DMS53 (cell line): Measurements from ENCODE around the gene MUC5B.
"Not testable (repeated sequence)": the region's sequence is repeated elsewhere in the genome, so short reads cannot be mapped to it uniquely, and the experiment has no call there.

Source experiments
- DNase-seq: peaks from one replicate; lab custom pipeline; 2025; lab: John Stamatoyannopoulos, UW

MUC5B gene

DNA sequence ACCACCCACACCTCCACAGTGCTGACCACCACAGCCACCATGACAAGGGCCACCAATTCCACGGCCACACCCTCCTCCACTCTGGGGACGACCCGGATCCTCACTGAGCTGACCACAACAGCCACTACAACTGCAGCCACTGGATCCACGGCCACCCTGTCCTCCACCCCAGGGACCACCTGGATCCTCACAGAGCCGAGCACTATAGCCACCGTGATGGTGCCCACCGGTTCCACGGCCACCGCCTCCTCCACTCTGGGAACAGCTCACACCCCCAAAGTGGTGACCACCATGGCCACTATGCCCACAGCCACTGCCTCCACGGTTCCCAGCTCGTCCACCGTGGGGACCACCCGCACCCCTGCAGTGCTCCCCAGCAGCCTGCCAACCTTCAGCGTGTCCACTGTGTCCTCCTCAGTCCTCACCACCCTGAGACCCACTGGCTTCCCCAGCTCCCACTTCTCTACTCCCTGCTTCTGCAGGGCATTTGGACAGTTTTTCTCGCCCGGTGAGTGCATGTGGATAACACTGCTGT lies 28.4 kb downstream of the MUC5B start:
- DNase-seq, result no peak

DNA sequence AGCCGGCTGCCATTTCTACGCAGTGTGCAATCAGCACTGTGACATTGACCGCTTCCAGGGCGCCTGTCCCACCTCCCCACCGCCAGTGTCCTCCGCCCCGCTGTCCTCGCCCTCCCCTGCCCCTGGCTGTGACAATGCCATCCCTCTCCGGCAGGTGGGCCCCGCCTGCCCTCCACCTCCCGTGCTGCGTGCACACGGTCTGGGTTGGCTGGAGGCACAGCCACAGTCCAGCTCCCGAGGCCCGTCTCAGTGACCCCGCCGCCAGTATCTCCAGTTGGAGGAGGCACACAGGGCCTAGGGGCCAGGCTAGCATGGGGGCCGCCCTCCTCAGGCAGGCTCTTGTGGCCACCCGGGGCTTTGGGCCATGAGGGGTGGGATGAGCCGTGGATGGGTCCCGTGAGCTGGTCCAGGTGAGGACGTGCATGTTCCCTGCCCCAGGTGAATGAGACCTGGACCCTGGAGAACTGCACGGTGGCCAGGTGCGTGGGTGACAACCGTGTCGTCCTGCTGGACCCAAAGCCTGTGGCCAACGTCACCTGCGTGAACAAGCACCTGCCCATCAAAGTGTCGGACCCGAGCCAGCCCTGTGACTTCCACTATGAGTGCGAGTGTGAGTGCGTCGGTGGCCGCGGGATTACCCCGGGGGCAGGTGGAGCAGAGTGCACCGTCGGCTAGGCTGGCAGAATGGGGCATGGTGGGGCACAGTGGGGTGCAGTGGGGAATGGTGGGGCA lies 29.7 kb downstream of the MUC5B start:
- no peak for DNase-seq

DNA sequence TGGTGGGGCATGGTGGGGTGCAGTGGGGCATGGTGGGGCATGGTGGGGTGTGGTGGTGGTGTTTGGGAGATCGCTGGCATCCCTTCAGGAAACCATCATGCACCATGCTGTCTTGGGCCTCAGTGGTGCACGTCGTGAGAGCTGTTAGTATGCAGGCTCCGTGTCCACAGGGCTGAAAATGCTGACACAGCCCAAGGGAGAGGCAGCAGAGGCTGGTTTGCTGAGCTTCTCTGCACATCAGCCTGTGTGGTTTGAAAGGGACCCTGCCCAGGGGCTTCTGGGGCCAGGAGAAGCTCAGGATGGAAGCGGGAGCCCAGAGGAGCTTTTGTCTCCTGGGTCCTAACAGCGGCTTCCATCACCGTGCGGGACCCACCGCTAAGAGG lies 30.2 kb downstream of the MUC5B start:
- no peak for DNase-seq

DNA sequence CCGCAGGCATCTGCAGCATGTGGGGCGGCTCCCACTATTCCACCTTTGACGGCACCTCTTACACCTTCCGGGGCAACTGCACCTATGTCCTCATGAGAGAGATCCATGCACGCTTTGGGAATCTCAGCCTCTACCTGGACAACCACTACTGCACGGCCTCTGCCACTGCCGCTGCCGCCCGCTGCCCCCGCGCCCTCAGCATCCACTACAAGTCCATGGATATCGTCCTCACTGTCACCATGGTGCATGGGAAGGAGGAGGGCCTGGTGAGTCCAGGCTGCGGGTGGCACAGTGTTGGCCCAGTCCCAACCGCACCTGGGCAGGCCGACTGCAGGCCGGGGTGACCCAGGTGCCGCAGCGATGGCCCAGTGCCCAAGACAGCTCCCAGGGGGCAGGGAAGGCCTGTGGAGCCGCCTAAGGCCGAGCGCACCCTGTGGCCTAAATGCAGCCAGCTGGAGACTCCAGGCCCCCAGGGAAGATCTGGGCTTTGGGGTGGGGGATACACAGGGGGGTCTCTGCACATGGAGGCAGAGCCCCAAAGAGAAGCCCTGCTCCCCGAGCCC lies 31.3 kb downstream of the MUC5B start:
- no peak for DNase-seq

DNA sequence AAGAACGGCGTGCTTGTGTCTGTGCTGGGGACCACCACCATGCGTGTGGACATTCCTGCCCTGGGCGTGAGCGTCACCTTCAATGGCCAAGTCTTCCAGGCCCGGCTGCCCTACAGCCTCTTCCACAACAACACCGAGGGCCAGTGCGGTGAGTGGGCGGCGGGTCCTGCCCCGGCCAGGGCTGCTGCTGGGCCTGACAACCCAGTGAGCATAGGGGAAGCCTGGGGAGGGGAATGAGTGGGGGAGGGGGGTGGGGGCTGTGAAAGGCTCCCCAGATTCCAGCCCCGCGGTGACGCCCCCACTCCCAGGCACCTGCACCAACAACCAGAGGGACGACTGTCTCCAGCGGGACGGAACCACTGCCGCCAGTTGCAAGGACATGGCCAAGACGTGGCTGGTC lies 31.9 kb downstream of the MUC5B start:
- DNase-seq, result no peak

DNA sequence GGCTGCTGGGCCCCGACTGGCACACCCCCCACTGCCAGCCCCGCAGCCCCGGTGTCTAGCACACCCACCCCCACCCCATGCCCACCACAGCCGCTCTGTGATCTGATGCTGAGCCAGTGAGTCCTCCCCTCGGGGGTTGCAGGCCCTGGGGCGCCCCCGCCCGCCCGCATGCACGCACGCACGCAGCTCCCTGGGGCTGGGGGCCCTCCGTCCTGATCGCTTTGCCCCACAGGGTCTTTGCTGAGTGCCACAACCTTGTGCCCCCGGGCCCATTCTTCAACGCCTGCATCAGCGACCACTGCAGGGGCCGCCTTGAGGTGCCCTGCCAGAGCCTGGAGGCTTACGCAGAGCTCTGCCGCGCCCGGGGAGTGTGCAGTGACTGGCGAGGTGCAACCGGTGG lies 32.3 kb downstream of the MUC5B start:
- DNase-seq, result no peak

DNA sequence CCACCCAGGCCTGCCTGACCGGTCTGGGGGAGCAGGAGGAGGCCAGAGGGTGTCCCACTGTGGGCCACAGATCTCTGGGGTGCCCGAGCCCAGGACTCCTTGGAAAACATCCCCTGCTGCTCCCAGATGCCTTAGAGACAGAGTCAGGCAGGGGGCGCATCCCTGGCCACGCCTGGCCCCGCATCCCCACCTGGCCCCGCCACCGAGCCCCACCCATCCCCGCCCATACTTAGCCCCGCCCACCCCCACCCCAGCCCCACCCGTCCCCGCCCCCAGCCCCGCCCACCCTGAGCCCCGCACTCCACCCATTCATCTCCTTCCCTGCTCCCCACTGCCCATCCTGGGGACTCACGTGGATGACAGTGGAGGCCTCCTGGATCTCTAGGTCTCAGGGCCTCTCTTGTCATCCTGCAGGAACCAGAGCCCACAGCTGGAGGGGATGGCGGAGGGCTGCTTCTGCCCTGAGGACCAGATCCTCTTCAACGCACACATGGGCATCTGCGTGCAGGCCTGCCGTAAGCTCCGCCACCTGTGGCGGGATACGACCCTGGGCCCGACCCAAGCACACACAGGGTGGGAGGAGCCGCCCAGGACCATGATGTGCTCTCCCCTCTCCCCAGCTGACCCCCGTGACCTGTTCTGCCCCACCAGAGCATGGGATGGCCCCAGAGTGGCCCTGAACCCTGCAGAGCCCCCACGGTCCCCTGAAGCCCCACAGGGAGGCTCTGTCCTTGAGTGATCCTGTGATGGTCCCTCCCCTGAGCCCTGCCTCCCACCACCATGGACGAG lies 33.6 kb downstream of the MUC5B start:
- DNase-seq, result no peak

DNA sequence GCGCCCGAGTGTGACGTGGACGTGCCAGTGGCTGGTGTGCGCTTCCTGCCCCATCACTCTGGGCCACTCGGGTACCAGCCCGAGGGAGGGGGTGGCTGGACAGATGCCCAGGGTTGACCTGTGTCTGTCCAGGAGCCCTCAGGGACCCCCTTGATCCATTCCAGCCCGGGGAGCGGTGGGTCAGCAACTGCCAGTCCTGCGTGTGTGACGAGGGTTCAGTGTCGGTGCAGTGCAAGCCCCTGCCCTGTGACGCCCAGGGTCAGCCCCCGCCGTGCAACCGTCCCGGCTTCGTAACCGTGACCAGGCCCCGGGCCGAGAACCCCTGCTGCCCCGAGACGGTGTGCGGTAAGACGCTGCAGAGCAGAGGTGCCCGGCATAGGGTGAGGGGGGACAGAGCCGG lies 34.5 kb downstream of the MUC5B start:
- DNase-seq, result no peak

DNA sequence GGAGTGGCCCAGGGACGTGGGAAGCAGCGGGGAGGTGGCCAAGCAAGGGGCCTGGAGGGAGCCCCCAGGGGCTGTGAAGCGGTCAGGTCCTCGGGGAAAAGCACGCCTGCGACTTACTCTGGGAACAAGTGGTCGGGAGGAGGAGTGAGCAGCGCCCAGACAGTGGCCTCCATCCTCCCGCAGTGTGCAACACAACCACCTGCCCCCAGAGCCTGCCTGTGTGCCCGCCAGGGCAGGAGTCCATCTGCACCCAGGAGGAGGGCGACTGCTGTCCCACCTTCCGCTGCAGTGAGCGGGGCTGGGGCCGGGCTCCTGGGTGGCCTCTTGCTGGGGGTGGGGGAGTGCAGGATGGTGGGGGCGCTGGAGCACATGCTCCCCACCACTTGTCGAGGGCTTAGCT lies 35.0 kb downstream of the MUC5B start:
- DNase-seq, result no peak

DNA sequence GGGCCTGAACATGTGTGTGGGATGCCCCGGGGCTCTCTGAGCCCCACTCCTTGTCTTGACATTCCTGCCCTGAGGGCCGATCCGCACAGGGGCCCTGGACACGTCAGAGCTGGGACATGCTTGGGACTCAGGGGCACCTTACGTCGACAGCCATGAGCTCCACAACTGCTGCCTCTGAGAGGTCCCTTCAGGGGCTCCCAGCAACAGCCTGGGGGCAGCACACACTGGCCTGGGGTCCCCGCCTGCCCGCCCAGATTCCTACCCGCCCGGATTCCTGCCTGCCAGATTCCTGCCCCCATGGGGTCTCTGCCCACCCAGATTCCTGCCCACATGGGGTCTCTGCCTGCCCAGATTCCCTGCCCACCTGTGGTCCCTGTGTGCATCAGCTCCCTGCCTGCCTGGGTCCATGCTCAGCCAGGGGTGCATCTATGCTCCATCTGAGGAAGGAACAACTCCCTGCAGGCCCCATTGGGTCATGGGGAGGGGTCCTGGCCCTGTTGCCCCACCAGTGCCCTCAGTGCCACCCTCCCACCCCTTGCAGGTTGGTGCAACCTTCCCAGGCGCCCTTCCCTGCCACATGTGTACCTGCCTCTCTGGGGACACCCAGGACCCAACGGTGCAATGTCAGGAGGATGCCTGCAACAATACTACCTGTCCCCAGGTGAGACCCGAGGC lies 35.7 kb downstream of the MUC5B start:
- no peak for DNase-seq

DNA sequence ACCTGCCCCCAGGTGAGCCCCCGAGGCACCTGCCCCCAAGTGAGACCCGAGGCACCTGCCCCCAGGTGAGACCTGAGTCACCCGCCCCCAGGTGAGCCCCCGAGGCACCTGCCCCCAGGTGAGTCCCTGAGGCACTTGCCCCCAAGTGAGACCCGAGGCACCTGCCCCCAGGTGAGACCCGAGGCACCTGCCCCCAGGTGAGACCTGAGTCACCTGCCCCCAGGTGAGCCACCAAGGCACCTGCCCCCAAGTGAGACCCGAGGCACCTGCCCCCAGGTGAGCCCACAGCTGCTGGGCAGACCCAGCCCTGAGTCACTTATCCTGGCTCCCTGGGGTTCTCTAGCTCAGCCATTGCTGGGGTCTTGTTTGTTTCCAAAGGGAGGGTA lies 36.2 kb downstream of the MUC5B start:
- no peak for DNase-seq

DNA sequence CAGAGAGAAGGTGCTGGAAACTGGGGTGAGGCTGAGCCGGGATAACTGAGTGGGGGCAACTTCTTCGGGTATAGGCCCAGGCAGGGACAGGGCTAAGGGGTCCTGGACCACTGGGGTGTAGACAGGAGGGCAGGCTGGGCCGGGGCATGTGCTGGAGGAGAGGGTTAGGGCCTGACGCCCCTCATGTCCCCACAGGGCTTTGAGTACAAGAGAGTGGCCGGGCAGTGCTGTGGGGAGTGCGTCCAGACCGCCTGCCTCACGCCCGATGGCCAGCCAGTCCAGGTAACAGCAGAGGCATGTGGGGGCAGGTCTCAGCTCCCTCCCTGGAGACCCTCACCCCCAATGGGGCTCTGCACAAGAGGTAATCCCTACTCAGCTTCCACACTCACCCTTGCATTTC lies 36.7 kb downstream of the MUC5B start:
- DNase-seq, result no peak

DNA sequence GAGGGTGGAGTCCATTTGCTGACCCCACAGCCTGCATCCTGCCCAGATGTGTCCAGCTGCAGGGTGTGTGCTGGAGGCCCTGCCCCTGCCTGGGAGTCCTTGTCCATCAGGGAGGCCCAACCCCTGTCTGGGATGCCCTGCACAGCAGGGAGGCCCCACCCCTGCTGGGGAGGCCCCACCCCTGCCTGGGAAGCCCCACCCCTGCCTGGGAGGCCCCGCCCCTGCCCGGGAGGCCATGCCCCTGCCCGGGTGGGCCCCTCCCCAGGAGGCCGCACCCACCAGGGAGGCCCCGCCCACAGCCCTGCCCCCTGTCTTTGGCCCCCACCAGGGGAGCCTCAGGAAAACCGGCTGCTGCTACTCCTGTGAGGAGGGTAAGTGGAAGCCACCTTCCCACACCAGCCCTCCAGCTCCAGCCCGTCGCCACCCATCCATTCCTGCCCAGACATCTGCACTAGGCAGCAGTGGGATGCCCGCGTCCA lies 37.2 kb downstream of the MUC5B start:
- peak; percentile 55 for DNase-seq

DNA sequence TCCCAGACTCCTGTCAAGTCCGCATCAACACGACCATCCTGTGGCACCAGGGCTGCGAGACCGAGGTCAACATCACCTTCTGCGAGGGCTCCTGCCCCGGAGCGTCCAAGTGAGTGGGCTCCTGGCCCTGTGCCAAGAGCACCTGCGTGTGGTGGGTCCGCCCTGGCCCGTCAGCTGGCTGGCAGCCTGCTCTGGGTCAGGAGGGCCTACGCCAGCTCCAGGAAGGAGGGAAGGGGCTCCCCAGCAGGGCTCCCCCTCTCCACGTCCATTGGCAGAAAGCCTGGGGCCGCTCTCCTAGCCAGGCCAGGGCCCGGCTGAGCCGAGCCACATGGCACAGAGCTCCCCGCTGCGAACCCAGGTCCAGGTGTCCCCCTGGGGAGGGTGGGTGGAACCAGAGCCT lies 37.8 kb downstream of the MUC5B start:
- DNase-seq, result no peak

DNA sequence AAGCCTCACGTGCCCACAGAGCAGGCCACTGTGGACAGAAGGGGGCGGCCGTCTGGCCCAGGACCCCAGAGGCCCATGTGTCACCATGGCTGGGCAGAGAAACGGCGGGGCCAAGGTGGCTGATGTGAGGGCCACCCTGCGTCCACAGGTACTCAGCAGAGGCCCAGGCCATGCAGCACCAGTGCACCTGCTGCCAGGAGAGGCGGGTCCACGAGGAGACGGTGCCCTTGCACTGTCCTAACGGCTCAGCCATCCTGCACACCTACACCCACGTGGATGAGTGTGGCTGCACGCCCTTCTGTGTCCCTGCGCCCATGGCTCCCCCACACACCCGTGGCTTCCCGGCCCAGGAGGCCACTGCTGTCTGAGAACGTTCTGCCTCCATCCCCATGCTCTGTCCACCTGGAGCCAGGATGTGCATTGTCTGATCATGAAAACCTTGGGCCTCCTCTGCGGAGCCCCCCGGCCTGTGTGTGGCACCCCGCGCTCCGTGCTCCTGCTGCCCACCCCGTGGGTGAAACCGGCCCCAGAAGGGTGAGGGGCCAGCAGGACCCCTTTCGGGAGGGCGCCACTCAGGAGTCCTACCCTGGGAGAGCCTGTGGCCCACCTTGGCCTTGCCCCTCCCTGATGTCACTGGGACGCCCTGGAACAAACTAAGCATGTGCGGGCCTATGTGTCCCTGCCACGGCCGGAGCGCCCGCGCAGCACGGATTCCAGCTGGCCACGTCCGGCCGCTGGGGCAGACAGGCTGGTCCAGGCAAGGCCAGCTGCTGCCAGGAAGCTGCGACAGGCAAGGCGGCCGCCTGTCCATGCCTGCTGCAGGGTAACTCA lies 38.6 kb downstream of the MUC5B start:
- DNase-seq, result peak; percentile 64

DNA sequence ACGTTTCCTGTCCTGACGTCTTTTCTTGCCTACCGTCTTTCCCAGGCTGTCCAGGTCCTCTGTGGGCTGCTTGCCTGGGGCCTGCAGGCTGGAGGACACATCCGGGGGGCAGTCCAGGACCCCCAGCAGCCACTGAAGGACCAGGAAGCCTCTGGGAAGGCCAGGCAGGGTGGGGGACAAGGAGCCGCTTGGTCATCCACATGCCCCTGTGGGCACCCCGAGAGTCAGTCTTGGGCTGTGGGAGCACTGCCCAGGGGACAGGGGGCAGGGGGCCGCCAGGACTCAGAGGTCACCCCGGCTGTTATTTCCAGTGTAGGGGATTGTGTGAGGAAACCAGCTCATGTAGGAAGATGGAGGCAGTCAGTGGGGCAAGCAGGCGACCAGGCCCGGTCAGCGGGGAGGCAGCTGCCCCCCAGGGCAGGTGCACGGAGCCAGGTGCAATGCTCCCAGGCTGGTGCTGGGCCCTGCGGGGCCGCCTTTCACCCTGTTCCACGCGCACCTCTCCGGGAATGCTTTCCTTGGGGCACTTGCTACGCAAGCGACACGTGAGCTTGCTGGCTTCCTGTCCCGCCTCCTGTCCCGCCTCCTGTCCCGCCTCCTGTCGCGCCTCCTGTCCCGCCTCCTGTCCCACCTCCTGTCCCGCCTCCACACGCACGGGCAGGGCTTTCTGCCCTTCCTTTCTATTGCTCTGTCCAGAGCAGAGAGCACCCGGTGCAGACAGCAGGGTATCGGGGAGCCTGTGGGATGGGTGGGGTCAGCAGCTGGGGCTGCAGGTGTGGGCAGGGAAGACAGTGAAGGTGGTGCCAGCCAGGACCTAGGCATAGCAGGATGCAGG lies 39.5 kb downstream of the MUC5B start:
- peak; percentile 98 for DNase-seq

DNA sequence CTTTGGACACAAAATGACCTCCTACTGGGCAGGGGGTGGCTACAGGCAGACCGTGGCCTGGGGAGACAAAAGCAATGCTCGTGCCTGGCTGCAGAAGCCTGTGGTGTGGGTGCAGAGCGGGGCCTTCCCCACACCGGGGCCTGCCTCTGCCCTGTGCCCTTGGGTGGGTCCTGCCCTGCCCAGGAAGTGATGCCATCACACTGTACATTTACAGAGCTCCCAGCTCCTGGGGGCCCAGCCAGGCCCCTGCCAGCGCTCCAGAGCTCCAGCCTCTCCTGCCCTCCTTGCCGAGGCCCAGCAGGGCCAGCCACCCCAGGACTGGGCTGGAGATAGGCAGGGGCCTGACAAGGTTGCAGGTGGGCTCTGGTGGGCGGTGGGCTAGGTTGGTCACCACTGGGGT lies 40.1 kb downstream of the MUC5B start:
- DNase-seq, result no peak

DNA sequence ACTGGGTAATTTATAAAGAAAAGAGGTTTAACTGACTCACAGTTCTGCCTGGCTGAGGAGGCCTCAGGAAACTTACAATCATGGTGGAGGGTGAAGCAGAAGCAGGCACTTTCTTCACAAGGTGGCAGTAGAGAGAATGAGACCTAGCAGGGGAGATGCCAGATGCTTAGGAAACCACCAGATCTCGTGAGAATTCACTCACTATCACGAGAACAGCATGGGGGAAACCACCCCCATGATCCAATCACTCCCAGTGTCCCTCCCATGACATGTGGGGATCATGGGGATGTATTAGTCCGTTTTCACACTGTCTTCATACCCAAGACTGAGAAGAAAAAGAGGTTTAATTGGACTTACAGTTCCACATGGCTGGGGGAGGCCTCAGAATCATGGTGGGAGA lies 41.6 kb downstream of the MUC5B start:
- peak; percentile 69 for DNase-seq

DNA sequence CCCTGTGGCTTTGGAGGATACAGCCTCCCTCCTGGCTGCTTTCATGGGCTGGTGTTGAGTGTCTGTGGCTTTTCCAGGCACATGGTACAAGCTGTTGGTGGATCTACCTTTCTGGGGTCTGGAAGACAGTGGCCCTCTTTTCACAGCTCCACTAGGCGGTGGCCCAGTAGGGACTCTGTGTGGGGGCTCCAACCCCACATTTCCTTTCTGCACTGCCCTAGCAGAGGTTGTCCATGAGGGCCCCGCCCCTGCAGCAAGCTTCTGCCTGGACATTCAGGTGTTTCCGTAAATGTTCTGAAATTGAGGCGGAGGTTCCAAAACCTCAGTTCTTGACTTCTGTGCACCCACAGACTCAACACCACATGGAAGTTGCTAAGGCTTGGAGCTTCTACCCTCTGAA lies 42.6 kb downstream of the MUC5B start:
- not testable (repeated sequence) for DNase-seq

DNA sequence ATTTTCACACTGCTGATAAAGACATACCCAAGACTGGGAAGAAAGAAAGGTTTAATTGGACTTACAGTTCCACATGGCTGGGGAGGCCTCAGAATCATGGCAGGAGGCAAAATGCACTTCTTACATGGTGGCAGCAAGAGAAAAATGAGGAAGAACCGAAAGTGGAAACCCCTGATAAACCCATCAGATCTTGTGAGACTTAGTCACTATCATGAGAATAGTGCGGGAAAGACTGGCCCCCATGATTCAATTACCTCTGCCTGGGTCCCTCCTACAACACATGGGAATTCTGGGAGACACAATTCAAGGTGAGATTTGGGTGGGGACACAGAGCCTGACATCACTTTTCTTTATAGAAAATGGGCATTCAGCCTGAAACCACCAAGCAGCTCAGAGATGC lies 44.1 kb downstream of the MUC5B start:
- not testable (repeated sequence) for DNase-seq
